HFFc6 (cell line): Measurements from ENCODE around the gene MCC. TPM values are rescaled to one million over a fixed set of nuclear protein-coding genes. Genes with fewer than 3 reads are reported as not detected.

Experiments used
- DNase-seq: peaks from one replicate; pipeline ENCODE4 v3.0.0-alpha.2; 2018
- H3K27ac Mint-ChIP-seq: 2 replicates; pipeline ENCODE4 v1.8.0; 2020; ENCODE audit warnings: mild to moderate bottlenecking, mixed read lengths
- H3K27me3 Mint-ChIP-seq: 2 replicates; pipeline ENCODE4 v1.8.0; 2021; ENCODE audit warnings: mild to moderate bottlenecking, moderate library complexity, mixed read lengths; ENCODE audit not compliant: insufficient read depth
- H3K36me3 Mint-ChIP-seq: 2 replicates; pipeline ENCODE4 v1.8.0; 2021; ENCODE audit warnings: low read depth, mixed read lengths
- H3K4me1 Mint-ChIP-seq: 2 replicates; pipeline ENCODE4 v1.8.0; 2020; ENCODE audit warnings: low read depth, mixed read lengths
- H3K4me3 Mint-ChIP-seq: 2 replicates; pipeline ENCODE4 v1.8.0; 2020; ENCODE audit warnings: mild to moderate bottlenecking, moderate library complexity, mixed read lengths
- H3K9me3 Mint-ChIP-seq: 2 replicates; pipeline ENCODE4 v1.8.0; 2020; ENCODE audit warnings: mild to moderate bottlenecking, mixed read lengths
- total RNA-seq, 6 experiments: library from RNA; stranded (reverse); fragmentation: NEBNext Ultra II Directional; extraction: Animal tissue kit (Norgen Biotek cat#: 25700); gene quantifications; 2 replicates in 1 of 6; 3 replicates in 5 of 6; pipeline ENCODE4 v1.2.3, GENCODE V29; 2021
- TF ChIP-seq, protein P1 (sequence below): fragments of 200-600 bp; sonication (generic); IDR thresholded peaks from 2 replicates; pipeline ENCODE4 v1.5.0; 2021; ENCODE audit warnings: antibody characterized with exemption, mild to moderate bottlenecking

The MCC gene
- total RNA-seq, 6 experiments from 2014 or later, result 2.5 to 4.9 (median 3.0) TPM

DNA sequence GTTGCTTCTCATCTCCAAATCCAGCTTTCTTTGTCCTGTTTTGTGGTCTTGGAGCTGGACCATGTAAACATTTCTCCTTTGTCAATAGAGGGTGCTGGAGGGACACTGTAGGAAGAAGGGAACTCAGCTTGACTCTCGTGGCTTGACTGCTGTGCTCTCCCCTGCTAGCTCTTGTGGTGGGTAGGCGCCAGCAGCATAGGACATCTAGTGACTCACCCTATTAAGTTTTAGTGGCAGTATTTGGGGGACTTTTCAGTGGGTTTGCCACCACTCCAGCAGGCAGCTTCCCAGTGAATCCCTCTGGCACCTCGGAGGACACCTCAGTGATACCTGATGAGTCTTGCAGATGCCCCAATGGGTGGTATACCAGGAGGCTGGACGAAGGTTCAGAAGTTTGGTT, 151.3 kb downstream of the MCC start:
- Mint-ChIP-seq H3K36me3 (no peaks in the 10 kb centered on the region), H3K4me1 (no peaks in the 10 kb centered on the region), H3K4me3 (no peak overlapping the region), H3K27me3 (peaks cover 3% of the 10 kb centered on the region; the same call in 1 of the 2 replicates), H3K9me3 (no peaks in the 10 kb centered on the region), H3K27ac (no peak overlapping the region)
- TF ChIP-seq, protein P1, sequence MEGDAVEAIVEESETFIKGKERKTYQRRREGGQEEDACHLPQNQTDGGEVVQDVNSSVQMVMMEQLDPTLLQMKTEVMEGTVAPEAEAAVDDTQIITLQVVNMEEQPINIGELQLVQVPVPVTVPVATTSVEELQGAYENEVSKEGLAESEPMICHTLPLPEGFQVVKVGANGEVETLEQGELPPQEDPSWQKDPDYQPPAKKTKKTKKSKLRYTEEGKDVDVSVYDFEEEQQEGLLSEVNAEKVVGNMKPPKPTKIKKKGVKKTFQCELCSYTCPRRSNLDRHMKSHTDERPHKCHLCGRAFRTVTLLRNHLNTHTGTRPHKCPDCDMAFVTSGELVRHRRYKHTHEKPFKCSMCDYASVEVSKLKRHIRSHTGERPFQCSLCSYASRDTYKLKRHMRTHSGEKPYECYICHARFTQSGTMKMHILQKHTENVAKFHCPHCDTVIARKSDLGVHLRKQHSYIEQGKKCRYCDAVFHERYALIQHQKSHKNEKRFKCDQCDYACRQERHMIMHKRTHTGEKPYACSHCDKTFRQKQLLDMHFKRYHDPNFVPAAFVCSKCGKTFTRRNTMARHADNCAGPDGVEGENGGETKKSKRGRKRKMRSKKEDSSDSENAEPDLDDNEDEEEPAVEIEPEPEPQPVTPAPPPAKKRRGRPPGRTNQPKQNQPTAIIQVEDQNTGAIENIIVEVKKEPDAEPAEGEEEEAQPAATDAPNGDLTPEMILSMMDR, result peak; percentile 60; the same call in 1 of the 2 replicates
- peak; percentile 61 for DNase-seq

- no peak for DNase-seq
- H3K4me3 Mint-ChIP-seq, result no peak overlapping the region
- no peaks in the 10 kb centered on the region for H3K36me3 Mint-ChIP-seq
- H3K4me1 Mint-ChIP-seq, result peaks cover 12% of the 10 kb centered on the region
- no peaks in the 10 kb centered on the region for H3K9me3 Mint-ChIP-seq
- H3K27ac Mint-ChIP-seq, result no peak overlapping the region
- peaks cover 3% of the 10 kb centered on the region; the same call in 1 of the 2 replicates for H3K27me3 Mint-ChIP-seq
- TF ChIP-seq, protein P1, result no peak
Observed at GRCh38 chr5:113333411-113333810, 154.8 kb downstream of the MCC start.

- no peaks in the 10 kb centered on the region for H3K9me3 Mint-ChIP-seq
- TF ChIP-seq, protein P1, result no peak
- no peaks in the 10 kb centered on the region for H3K36me3 Mint-ChIP-seq
- DNase-seq, result peak; percentile 12
- 0 out of 2 replicates have a peak overlapping the region, but pooled peaks have one; percentile 5 for H3K27ac Mint-ChIP-seq
- peaks cover 3% of the 10 kb centered on the region; the same call in 1 of the 2 replicates for H3K27me3 Mint-ChIP-seq
- H3K4me3 Mint-ChIP-seq, result peak overlapping the region; percentile 29; the same call in 1 of the 2 replicates
- peaks cover 12% of the 10 kb centered on the region for H3K4me1 Mint-ChIP-seq
Observed at GRCh38 chr5:113331209-113331551, 157.1 kb downstream of the MCC start.

- peak; percentile 6 for DNase-seq
- TF ChIP-seq, protein P1, result peak; percentile 66; the same call in 1 of the 2 replicates
- H3K4me3 Mint-ChIP-seq, result peak overlapping the region; percentile 29; the same call in 1 of the 2 replicates
- H3K9me3 Mint-ChIP-seq, result no peaks in the 10 kb centered on the region
- peaks cover 12% of the 10 kb centered on the region for H3K4me1 Mint-ChIP-seq
- H3K27ac Mint-ChIP-seq, result 0 out of 2 replicates have a peak overlapping the region, but pooled peaks have one; percentile 5
- H3K27me3 Mint-ChIP-seq, result no peaks in the 10 kb centered on the region; the same call in 1 of the 2 replicates
- H3K36me3 Mint-ChIP-seq, result no peaks in the 10 kb centered on the region
Observed at GRCh38 chr5:113330533-113331208, 157.6 kb downstream of the MCC start.

DNA sequence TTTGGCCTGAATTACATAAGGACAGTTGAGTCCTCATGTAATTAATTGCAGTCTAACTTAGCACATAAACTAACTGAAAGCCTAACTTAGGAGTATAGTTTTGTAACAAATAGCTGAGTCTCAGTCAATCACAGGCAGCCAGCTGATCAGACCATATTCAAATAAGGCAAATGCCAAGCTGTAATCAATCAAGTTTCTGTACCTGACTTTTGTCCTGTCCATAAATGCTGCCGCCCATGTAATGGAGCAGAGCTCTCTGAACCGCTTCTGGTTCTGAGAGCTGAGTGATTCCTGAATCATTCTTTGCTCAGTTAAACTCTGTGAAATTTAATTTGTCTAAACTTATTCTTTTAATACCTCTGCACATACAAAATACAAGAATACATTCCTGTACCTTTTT, 158.3 kb downstream of the MCC start:
- no peak for DNase-seq
- H3K4me3 Mint-ChIP-seq, result no peak overlapping the region
- H3K27me3 Mint-ChIP-seq, result no peaks in the 10 kb centered on the region; the same call in 1 of the 2 replicates
- no peaks in the 10 kb centered on the region for H3K36me3 Mint-ChIP-seq
- H3K4me1 Mint-ChIP-seq, result peaks cover 12% of the 10 kb centered on the region
- no peaks in the 10 kb centered on the region for H3K9me3 Mint-ChIP-seq
- H3K27ac Mint-ChIP-seq, result no peak overlapping the region
- TF ChIP-seq, protein P1, result no peak
